ENCODE data around the gene RFX7.

The RFX7 gene

DNA sequence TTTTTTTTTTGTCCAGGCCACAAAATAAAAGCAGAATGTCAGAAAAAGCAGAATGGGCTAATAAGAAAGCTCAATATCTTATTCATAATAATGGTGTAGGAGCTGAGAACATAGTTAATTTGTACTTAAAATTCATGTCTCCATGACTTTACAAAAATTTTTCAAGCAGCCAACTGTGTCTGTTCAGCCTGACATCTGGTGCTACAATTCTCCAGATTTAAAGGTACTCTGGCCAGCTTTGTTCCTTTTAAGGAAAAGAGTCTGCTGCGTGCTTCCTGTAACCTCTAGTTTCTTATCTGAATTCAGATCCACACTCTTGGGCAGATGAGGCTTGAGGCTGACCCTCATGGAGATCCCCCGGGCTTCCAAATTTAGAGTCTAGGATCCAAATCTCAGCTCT, 8.7 kb upstream of the RFX7 start:
- Histone ChIP-seq H3K27me3 (peaks cover 16% of the 10 kb centered on the region), H3K27ac (no peak overlapping the region), H3K4me1 (ENCODE audit: control insufficient read depth in 1 of 2, insufficient read depth in 1 of 2, low read depth in 1 of 2, low read length in 1 of 2) (no peaks in the 10 kb centered on the region), H3K9me3 (no peaks in the 10 kb centered on the region), H3K4me3 (ENCODE audit: low read depth in 1 of 2, low read length in 1 of 2) (no peak overlapping the region), H3K36me3 (no peaks in the 10 kb centered on the region)
- TF ChIP-seq, protein P1, sequence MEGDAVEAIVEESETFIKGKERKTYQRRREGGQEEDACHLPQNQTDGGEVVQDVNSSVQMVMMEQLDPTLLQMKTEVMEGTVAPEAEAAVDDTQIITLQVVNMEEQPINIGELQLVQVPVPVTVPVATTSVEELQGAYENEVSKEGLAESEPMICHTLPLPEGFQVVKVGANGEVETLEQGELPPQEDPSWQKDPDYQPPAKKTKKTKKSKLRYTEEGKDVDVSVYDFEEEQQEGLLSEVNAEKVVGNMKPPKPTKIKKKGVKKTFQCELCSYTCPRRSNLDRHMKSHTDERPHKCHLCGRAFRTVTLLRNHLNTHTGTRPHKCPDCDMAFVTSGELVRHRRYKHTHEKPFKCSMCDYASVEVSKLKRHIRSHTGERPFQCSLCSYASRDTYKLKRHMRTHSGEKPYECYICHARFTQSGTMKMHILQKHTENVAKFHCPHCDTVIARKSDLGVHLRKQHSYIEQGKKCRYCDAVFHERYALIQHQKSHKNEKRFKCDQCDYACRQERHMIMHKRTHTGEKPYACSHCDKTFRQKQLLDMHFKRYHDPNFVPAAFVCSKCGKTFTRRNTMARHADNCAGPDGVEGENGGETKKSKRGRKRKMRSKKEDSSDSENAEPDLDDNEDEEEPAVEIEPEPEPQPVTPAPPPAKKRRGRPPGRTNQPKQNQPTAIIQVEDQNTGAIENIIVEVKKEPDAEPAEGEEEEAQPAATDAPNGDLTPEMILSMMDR (IDR thresholded peaks at IDR 0.05), result no peak

DNA sequence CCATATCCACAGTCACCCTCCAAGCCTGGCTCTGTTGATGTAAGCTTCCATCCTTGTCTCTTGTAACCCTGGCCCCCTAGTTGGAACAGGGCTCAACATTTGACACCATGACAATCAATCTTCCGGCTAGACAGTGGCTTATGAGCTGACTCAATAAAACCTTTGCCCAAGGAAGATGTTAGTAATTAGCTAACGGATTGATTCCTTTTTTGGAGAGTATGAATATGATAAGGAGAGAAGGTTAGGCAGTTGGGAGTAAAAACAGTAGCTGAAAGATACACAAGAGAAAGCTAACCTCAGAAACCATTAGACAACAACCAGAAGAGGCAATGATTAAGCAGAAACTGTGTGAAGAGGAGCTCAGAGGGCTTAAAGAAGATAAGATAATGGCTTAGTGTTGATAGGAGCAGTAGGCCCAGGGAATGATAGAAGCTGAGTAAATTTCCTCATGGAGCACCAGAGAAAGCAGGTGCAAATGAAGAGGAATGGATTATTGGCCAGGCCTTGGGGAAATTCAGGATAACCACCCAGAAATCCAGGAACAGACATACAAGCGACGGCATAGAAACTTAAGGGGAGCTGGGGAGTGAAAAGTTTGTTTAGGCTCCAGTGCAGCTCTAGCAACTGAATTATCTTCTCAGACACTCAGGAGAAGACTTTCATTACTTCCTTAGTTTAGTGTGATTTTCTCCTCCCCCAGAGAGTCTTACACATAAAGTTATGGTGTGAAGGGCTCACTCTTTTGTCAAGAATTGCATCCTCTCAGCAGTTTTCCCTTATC, 7.8 kb upstream of the RFX7 start:
- H3K27ac ChIP-seq, result no peak overlapping the region
- no peaks in the 10 kb centered on the region for H3K36me3 ChIP-seq
- peaks cover 16% of the 10 kb centered on the region for H3K27me3 ChIP-seq
- no peak overlapping the region for H3K4me3 ChIP-seq (ENCODE audit: low read depth in 1 of 2, low read length in 1 of 2)
- H3K4me1 ChIP-seq (ENCODE audit: control insufficient read depth in 1 of 2, insufficient read depth in 1 of 2, low read depth in 1 of 2, low read length in 1 of 2), result no peaks in the 10 kb centered on the region
- H3K9me3 ChIP-seq, result no peaks in the 10 kb centered on the region
- TF ChIP-seq, protein P1 (IDR thresholded peaks at IDR 0.05), result no peak

DNA sequence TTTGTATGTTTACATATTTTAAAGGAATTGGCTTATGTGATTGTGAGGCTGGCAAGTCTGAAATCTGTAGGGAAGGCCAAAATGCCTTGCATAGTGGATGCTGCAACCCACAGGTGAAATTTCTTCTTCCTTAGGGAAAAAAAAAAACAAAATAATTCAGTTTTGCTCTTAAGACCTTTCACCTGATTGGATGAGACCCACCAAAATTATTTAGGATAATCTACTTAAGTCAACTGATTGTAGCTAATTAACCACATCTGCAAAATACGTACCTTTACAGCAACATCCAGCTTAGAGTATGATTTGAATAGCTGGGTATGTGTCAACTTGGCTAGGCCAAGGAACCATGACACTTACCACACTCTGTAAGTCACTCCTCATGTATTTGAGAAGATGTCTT, 6.9 kb upstream of the RFX7 start:
- Histone ChIP-seq H3K4me1 (ENCODE audit: control insufficient read depth in 1 of 2, insufficient read depth in 1 of 2, low read depth in 1 of 2, low read length in 1 of 2) (peaks cover 3 to 7% of the 10 kb centered on the region in 2 experiments), H3K9me3 (no peaks in the 10 kb centered on the region), H3K4me3 (ENCODE audit: low read depth in 1 of 2, low read length in 1 of 2) (no peak overlapping the region), H3K36me3 (no peaks in the 10 kb centered on the region), H3K27ac (no peak overlapping the region), H3K27me3 (peaks cover 16% of the 10 kb centered on the region)
- TF ChIP-seq, protein P1 (IDR thresholded peaks at IDR 0.05), result no peak

DNA sequence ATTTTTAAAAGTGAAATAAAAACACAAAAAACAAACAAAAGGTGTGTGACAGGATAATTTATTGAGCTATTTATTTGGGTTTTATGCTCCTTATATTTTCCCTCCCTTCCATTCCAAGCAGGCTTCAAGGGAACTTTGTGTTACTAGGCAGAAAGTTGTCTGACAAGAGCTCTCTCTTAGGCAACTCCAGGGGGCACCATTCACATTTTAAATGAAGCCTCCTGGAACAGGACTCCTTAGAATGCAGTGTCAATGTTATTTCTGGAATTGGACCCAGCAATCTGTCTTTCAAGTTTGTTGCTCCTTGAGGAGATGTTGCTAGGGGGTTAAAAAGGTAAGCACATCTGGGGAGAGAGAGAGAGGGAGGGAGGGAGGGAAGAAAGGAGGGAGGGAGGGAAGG, 5.4 kb upstream of the RFX7 start:
- H3K9me3 ChIP-seq, result no peaks in the 10 kb centered on the region
- H3K4me1 ChIP-seq (ENCODE audit: control insufficient read depth in 1 of 2, insufficient read depth in 1 of 2, low read depth in 1 of 2, low read length in 1 of 2), result peaks cover 13 to 22% of the 10 kb centered on the region in 2 experiments
- H3K27ac ChIP-seq, result no peak overlapping the region
- H3K27me3 ChIP-seq, result peaks cover 13% of the 10 kb centered on the region
- TF ChIP-seq, protein P1 (IDR thresholded peaks at IDR 0.05), result no peak
- H3K36me3 ChIP-seq, result no peaks in the 10 kb centered on the region
- H3K4me3 ChIP-seq (ENCODE audit: low read depth in 1 of 2, low read length in 1 of 2), result no peak overlapping the region

DNA sequence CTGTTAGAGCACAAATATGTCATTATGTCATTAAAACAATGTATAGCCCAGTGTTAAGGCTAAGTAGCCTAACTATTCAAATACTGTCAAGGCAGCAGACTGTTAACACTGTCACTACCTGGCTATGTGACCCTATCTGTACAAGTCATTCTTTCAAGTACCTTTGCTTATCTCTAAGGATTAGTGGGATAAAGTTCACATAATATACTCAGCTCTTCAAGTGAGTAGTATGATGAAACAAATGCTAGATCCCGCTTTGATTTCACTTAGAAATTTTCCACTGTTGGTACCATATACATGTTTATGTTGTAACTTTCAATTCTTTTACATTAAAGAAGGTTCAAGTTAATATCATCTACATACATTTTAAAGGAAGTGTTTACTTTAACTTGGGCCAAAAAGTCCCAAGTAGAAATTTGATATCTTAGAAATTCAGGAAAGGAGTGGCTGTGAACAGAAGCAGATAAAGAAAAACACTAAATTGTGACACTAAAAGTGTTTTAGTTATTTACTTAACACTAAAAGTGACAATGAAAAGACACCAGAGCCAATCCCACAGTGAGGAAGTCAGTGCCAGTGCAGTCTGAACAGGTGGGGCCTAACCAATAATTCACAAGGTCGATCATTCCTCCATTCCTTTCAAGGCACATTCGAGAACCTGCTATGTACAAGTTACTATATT, 4.8 kb upstream of the RFX7 start:
- Histone ChIP-seq H3K9me3 (no peaks in the 10 kb centered on the region), H3K36me3 (no peaks in the 10 kb centered on the region), H3K27ac (no peak overlapping the region), H3K4me3 (ENCODE audit: low read depth in 1 of 2, low read length in 1 of 2) (no peak overlapping the region), H3K4me1 (ENCODE audit: control insufficient read depth in 1 of 2, insufficient read depth in 1 of 2, low read depth in 1 of 2, low read length in 1 of 2) (peaks cover 15 to 22% of the 10 kb centered on the region in 2 experiments), H3K27me3 (peaks cover 6% of the 10 kb centered on the region)
- TF ChIP-seq, protein P1 (IDR thresholded peaks at IDR 0.05), result no peak
